HG03196 (cell line): ENCODE results near the gene HOMER2.
"Not testable (repeated sequence)": the region's sequence is repeated elsewhere in the genome, so short reads cannot be mapped to it uniquely, and the experiment has no call there.

ENCODE experiments used
- ATAC-seq: cut with Tn5 transposase; IDR thresholded peaks from one replicate; pipeline ENCODE4 v1.9.1; 2021; ENCODE audit not compliant: unreplicated experiment

Gene HOMER2

GRCh38 chr15:82865981-82866380, 86.5 kb downstream of the HOMER2 start:
- ATAC-seq = not testable (repeated sequence)

GRCh38 chr15:82865581-82865980, 86.9 kb downstream of the HOMER2 start:
- not testable (repeated sequence) for ATAC-seq

DNA sequence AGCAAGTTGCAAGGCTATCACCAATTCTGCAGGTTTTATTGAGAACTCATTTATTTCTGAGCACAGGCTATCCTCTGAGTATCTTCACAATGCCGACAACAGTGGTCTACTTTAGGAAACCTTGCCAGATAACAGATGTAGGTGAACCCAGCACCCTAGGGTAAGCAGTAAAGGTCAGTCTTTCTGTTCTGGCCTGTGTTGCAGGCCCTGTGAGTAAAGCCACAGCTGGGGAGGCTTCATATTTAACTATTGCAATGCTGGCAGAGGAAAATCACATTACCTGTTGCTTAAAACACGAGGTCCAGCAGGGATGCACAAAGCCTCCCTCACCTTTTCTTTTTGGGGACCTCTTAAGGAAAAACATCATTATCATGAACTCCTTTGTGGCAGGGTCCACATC, 87.6 kb downstream of the HOMER2 start:
- no peak for ATAC-seq

DNA sequence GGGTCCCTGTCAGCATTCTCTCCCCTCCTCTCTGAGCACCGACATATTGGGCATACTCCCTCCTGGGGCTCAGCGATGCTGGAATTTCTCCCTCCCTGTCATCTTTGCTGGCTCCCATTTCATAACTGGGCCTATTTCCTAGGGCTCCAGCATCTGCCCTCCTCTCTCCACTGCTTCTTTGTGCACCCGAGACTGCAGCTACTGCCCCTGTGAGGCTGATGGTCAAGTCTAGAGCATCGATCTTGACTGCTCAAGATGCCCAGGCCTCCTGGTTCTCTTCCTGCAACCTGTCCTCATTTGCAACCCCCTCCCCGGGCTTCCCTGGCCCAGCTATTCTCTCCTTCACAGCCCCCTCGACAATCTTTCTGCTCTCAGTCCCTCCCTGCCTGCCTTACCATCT, 89.6 kb downstream of the HOMER2 start:
- ATAC-seq = no peak

GRCh38 chr15:82858932-82859331, 93.6 kb downstream of the HOMER2 start:
- no peak for ATAC-seq

DNA sequence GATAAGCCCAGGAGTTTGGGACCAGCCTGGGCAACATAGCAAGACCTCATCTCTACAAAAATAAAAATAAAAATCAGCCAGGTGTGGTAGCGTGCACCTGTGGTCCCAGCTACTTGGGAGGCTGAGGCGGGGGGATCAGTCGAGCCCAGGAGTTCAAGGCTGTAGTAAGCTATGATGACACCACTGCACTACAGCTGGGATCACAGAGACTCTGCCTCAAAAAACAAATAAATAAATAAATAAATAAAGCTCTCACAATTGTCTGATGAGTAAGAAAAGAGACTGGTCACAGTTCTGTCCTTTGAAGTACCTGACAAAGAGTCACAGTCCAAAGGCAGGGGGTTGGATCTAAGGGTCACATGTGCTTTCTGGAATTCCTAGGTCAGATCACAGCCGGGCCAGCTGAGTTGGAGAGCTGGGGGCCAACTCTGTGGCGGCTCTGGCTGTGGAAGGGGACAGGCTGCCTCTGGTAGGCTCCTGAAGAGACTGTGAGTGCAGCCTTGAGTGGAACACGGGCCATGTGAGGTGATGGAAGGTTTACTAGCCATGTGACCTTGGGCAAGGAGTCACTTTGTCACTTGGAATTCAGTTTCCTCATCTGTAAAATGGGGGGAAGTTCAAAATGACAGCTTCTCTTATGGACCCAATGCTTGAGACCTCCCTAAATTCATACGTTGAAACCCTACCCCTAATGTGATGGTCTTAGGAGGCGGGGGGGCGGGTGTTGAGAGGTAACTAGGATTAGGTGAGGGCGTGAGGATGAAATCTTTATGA, 95.9 kb downstream of the HOMER2 start:
- no peak for ATAC-seq

GRCh38 chr15:82855286-82856100, 97.0 kb downstream of the HOMER2 start:
- no peak for ATAC-seq

GRCh38 chr15:82854554-82854953, 98.0 kb downstream of the HOMER2 start:
- ATAC-seq = no peak

GRCh38 chr15:82852941-82853561, 99.5 kb downstream of the HOMER2 start:
- ATAC-seq = no peak

DNA sequence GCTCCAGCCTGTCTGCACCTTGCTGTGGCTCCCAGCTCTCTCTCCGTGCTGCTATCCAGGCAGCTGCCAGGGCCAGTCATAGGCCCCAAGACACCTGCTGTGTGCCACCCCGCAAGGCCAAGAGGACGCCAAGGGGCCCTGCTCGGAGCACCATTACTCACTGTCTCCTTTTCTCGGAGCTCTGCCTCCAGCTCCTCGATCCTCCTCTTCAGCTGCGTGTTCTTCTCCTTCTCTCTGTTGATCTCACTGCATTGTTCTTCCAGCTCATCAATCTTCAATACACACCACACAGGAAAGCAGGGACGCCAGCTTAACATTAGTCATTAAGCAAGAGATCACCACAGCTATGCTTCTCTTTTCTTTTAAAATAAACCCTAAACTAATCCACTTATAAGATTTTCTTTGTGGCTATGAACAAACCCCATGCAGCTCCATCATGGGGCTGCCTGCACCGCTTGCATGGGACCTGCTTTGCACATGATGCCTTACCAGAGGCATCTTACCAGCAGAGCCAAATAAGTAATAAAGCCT, 100.5 kb downstream of the HOMER2 start:
- ATAC-seq = no peak

- no peak for ATAC-seq
Measured at GRCh38 chr15:82851306-82851850, 101.1 kb downstream of the HOMER2 start.

- no peak for ATAC-seq
Measured at GRCh38 chr15:82850731-82851130, 101.8 kb downstream of the HOMER2 start.

- ATAC-seq = peak; percentile 49
Measured at GRCh38 chr15:82849556-82850512, 102.7 kb downstream of the HOMER2 start.

GRCh38 chr15:82848241-82848993, 104.1 kb downstream of the HOMER2 start:
- no peak for ATAC-seq

- no peak for ATAC-seq
Measured at GRCh38 chr15:82847703-82848102, 104.8 kb downstream of the HOMER2 start.

GRCh38 chr15:82846621-82847020, 105.9 kb downstream of the HOMER2 start:
- no peak for ATAC-seq

GRCh38 chr15:82845686-82846085, 106.8 kb downstream of the HOMER2 start:
- ATAC-seq = no peak

- ATAC-seq = no peak
Measured at GRCh38 chr15:82843566-82843965, 109.0 kb downstream of the HOMER2 start.

- ATAC-seq = no peak
Measured at GRCh38 chr15:82840166-82840565, 112.4 kb downstream of the HOMER2 start.
